Caco-2 (cell line): ENCODE results near the gene KCNH5. TPM values are rescaled to one million over a fixed set of nuclear protein-coding genes. Genes with fewer than 3 reads are reported as not detected.
A peak's percentile ranks its signal among the peaks of the same experiment; 100 is the strongest.

Experiments used
- BruUV-seq: library from RNA; stranded (reverse); fragments of 400-500 nt; replicated peaks from 2 replicates; lab custom pipeline; 2021; lab: Mats Ljungman, UMichigan
- CTCF ChIA-PET: fragments of 300-600 bp; sonication (Branson Sonifier 250); formaldehyde crosslinking; loops from one replicate; lab custom pipeline; 2022; ENCODE audit warnings: antibody characterized with exemption; lab: Charles Lee
- POLR2A ChIA-PET: fragments of 300-600 bp; sonication (Branson Sonifier 250); formaldehyde crosslinking; loops from one replicate; lab custom pipeline; 2022; ENCODE audit warnings: antibody characterized with exemption; lab: Charles Lee
- DNase-seq, 2 experiments: peaks; one replicate each; pipeline versions ENCODE4 v3.0.0 to v3.0.0-alpha.2; 2020 to 2022
- H3K27me3 ChIP-seq: replicated peaks from 2 replicates; pipeline ENCODE4 v1.6.0; 2011; ENCODE audit warnings: low read length; ENCODE audit not compliant: control insufficient read depth, insufficient read depth
- H3K36me3 ChIP-seq: 2 replicates; pipeline ENCODE4 v1.5.1; 2011; ENCODE audit warnings: low read length; ENCODE audit not compliant: control insufficient read depth, insufficient read depth
- H3K4me1 ChIP-seq: fragments of 250-450 bp; sonication (Bioruptor Pico); 2 replicates; pipeline ENCODE4 v1.5.1; 2020; ENCODE audit warnings: mild to moderate bottlenecking
- H3K4me3 ChIP-seq: 2 replicates; pipeline ENCODE4 v1.5.1; 2011; ENCODE audit warnings: low read depth, mild to moderate bottlenecking, control low read depth, low read length
- H3K9me3 ChIP-seq: fragments of 250-450 bp; sonication (Bioruptor Pico); 2 replicates; pipeline ENCODE4 v1.5.1; 2020; ENCODE audit warnings: mild to moderate bottlenecking, moderate library complexity
- H3K27ac Mint-ChIP-seq: one replicate; pipeline ENCODE4 v1.8.0; 2022; ENCODE audit warnings: mixed read lengths; ENCODE audit not compliant: unreplicated experiment
- H3K27me3 Mint-ChIP-seq: one replicate; pipeline ENCODE4 v1.8.0; 2022; ENCODE audit warnings: mixed read lengths; ENCODE audit not compliant: insufficient read depth, unreplicated experiment
- H3K36me3 Mint-ChIP-seq: one replicate; pipeline ENCODE4 v1.8.0; 2022; ENCODE audit warnings: mild to moderate bottlenecking, mixed read lengths; ENCODE audit not compliant: insufficient read depth, unreplicated experiment
- H3K4me1 Mint-ChIP-seq: one replicate; pipeline ENCODE4 v1.8.0; 2022; ENCODE audit warnings: low read depth, mixed read lengths; ENCODE audit not compliant: unreplicated experiment
- H3K4me3 Mint-ChIP-seq: one replicate; pipeline ENCODE4 v1.8.0; 2022; ENCODE audit warnings: mild to moderate bottlenecking, moderate library complexity, mixed read lengths; ENCODE audit not compliant: unreplicated experiment
- H3K9me3 Mint-ChIP-seq: one replicate; pipeline ENCODE4 v1.8.0; 2022; ENCODE audit warnings: mixed read lengths; ENCODE audit not compliant: unreplicated experiment
- intact Hi-C: fragments of 100-400 bp; cut with micrococcal nuclease; formaldehyde crosslinking; loops from one replicate; pipeline ENCODE4 v1.10.0; 2022; ENCODE audit not compliant: unreplicated experiment
- total RNA-seq: library from RNA; stranded (reverse); gene quantifications from 2 replicates; pipeline ENCODE4 v1.2.3, GENCODE V29; 2022
- TF ChIP-seq, protein P1 (sequence below), 2 experiments: fragments of 200-600 bp in 1 of 2; IDR thresholded peaks; 1 replicate in 1 of 2; 2 replicates in 1 of 2; pipeline versions ENCODE4 v1.5.1 to v1.8.0; 2011 to 2022; ENCODE audit warnings: antibody characterized with exemption in 1 of 2, control low read depth in 1 of 2, inconsistent platforms in 1 of 2, low read depth in 1 of 2, low read length in 1 of 2, mild to moderate bottlenecking in 1 of 2, moderate library complexity in 1 of 2; ENCODE audit not compliant: insufficient read depth in 1 of 2, severe bottlenecking in 1 of 2, unreplicated experiment in 1 of 2

The KCNH5 gene
- total RNA-seq, 1 experiment from 2014 or later = not detected

DNA sequence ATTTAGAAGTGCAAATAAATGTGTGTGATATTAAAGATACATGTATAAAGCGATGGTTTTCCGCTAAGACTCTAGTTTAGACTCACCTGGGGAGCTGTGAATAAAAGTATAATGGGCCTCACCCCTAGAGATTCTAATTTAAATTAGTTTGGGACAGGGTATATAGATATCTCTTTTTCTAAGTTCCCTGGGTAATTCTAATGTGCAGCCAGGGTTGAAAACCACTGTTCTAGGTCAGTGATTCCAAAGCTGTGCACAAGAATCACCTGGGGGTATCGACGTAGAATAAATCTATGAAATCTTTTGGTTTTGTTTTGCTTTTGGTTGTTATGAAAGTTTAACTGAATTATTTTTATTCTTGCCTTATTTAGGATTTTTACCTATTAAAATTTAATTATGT is 302.1 kb downstream of the KCNH5 start:
- no peak for DNase-seq
- peaks cover 10% of the 10 kb centered on the region for H3K9me3 Mint-ChIP-seq
- H3K36me3 Mint-ChIP-seq = no peaks in the 10 kb centered on the region
- H3K4me3 Mint-ChIP-seq = no peak overlapping the region
- no peak overlapping the region for H3K27ac Mint-ChIP-seq
- no peaks in the 10 kb centered on the region for H3K27me3 ChIP-seq
- ChIA-PET POLR2A (no interaction called here), CTCF (no interaction called here)
- intact Hi-C loops = no loop called here
- TF ChIP-seq, protein P1, sequence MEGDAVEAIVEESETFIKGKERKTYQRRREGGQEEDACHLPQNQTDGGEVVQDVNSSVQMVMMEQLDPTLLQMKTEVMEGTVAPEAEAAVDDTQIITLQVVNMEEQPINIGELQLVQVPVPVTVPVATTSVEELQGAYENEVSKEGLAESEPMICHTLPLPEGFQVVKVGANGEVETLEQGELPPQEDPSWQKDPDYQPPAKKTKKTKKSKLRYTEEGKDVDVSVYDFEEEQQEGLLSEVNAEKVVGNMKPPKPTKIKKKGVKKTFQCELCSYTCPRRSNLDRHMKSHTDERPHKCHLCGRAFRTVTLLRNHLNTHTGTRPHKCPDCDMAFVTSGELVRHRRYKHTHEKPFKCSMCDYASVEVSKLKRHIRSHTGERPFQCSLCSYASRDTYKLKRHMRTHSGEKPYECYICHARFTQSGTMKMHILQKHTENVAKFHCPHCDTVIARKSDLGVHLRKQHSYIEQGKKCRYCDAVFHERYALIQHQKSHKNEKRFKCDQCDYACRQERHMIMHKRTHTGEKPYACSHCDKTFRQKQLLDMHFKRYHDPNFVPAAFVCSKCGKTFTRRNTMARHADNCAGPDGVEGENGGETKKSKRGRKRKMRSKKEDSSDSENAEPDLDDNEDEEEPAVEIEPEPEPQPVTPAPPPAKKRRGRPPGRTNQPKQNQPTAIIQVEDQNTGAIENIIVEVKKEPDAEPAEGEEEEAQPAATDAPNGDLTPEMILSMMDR (IDR thresholded peaks at IDR 0.05; ENCODE audit: insufficient read depth in 1 of 2, low read depth in 1 of 2, low read length in 1 of 2, severe bottlenecking in 1 of 2, unreplicated experiment in 1 of 2) = no peak
- H3K4me1 ChIP-seq = no peaks in the 10 kb centered on the region
- no peak overlapping the region for H3K4me3 ChIP-seq
- no peaks in the 10 kb centered on the region for H3K36me3 ChIP-seq
- no peaks in the 10 kb centered on the region for H3K4me1 Mint-ChIP-seq
- BruUV-seq = no TSS peak
- peaks cover 19% of the 10 kb centered on the region for H3K9me3 ChIP-seq
- no peaks in the 10 kb centered on the region for H3K27me3 Mint-ChIP-seq

DNA sequence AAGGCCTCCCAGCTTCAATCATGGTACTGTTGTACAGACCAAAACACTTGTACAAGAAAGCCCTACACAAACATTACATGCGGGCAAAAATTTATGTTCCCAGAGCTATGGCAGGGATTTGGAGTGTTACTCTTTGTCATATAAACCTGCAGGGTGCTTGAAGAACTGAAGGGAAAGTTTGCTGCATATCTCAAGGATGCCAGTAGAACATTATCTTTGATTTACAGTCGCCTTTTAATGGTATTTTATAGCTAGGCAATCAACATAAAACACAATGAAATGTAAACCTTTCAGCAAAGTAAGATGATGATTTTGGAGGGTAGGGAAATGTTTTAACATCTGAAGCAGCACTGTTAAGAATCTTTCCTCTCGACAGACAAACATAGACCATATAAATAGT is 305.6 kb downstream of the KCNH5 start:
- H3K36me3 ChIP-seq = no peaks in the 10 kb centered on the region; the same call in 1 of the 2 replicates
- no TSS peak for BruUV-seq
- ChIA-PET POLR2A (no interaction called here), CTCF (no interaction called here)
- TF ChIP-seq, protein P1 (IDR thresholded peaks at IDR 0.05; ENCODE audit: insufficient read depth in 1 of 2, low read depth in 1 of 2, low read length in 1 of 2, severe bottlenecking in 1 of 2, unreplicated experiment in 1 of 2) = no peak
- peaks cover 12% of the 10 kb centered on the region for H3K36me3 Mint-ChIP-seq
- peaks cover 26% of the 10 kb centered on the region for H3K4me1 Mint-ChIP-seq
- intact Hi-C loops = no loop called here
- H3K27ac Mint-ChIP-seq = no peak overlapping the region
- H3K27me3 ChIP-seq = no peaks in the 10 kb centered on the region
- peaks cover 45% of the 10 kb centered on the region for H3K9me3 ChIP-seq
- no peak overlapping the region for H3K4me3 Mint-ChIP-seq
- H3K27me3 Mint-ChIP-seq = no peaks in the 10 kb centered on the region
- H3K9me3 Mint-ChIP-seq = peaks cover 10% of the 10 kb centered on the region
- DNase-seq = no peak
- no peak overlapping the region for H3K4me3 ChIP-seq
- peaks cover 19% of the 10 kb centered on the region for H3K4me1 ChIP-seq

DNA sequence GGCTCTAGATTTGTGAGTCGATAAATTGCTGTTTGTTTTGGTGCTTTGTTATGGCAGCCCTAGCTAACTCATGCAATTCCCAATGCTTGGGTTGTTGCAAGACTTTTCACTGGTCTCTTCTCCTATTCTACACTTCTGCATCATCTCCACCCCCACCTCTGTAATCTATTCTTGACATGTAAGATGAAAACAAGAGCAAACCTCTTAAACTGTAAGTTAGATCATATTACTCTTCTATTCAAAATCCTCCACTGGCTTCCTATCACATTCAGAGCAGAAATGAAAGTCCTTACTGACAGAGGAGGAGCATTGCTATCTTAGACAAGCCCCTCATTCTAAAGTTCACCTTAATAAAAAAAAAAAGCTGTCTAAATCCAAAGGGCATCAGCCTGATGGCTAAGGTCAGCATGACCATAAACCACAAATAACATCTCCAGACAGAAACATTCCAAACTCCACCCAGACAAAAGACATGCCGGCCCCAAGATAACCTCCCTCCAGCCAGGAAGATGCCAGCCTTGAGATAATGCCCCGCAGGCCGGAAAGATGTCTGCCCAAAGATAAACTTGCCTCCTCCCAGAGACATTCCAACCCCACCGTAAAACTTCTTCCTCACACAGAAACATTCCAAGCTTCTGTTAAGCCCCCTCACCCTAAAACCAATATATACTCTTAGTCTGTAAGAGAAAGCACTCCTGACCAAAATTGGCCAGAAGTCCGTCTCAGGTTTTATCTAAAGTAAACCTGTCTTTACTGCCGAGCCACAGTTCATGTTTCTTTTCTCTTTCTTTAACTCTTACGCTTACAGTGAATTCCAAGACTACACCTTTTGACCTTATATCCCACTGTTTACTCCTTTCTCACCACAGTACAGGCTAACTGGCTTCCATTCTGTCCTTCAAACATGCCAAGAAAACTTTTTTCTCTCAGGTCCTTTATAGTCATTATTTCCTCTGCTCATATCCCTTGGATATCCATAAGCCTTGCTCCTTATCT is 308.9 kb downstream of the KCNH5 start:
- Mint-ChIP-seq H3K36me3 (peaks cover 12% of the 10 kb centered on the region), H3K27me3 (no peaks in the 10 kb centered on the region), H3K4me3 (peak overlapping the region; percentile 1), H3K9me3 (peaks cover 10% of the 10 kb centered on the region), H3K4me1 (peaks cover 26% of the 10 kb centered on the region), H3K27ac (peak overlapping the region; percentile 48)
- peak; percentile 82 to 91 for DNase-seq
- peaks cover 49% of the 10 kb centered on the region for H3K9me3 ChIP-seq
- no peak overlapping the region for H3K4me3 ChIP-seq
- H3K27me3 ChIP-seq = no peaks in the 10 kb centered on the region
- intact Hi-C loops = loop anchor here (1.0 to 2.0 kb wide), 4 partner anchors 40 to 204 kb away; no protein-coding TSS in a partner anchor
- ChIA-PET POLR2A (no interaction called here), CTCF (no interaction called here)
- H3K36me3 ChIP-seq = no peaks in the 10 kb centered on the region; the same call in 1 of the 2 replicates
- BruUV-seq = no TSS peak
- TF ChIP-seq, protein P1 (IDR thresholded peaks at IDR 0.05; ENCODE audit: insufficient read depth in 1 of 2, low read depth in 1 of 2, low read length in 1 of 2, severe bottlenecking in 1 of 2, unreplicated experiment in 1 of 2) = no peak
- peaks cover 19% of the 10 kb centered on the region for H3K4me1 ChIP-seq
